Naive thymus-derived CD4-positive, alpha-beta T cell (primary cell): ENCODE data around the gene TMEM165. TPM values are rescaled to one million over a fixed set of nuclear protein-coding genes. Genes with fewer than 3 reads are reported as not detected.
A peak's percentile ranks its signal among the peaks of the same experiment; 100 is the strongest.

ENCODE experiments used
- ATAC-seq: fragments of 150-1000 bp; cut with Tn5 transposase; 2 replicates; pipeline ENCODE4 v1.10.0; 2021; ENCODE audit warnings: mild to moderate bottlenecking, moderate library complexity
- CTCF ChIA-PET: fragments of 350-600 bp; sonication (Branson Sonifier 250); formaldehyde crosslinking; loops from one replicate; lab custom pipeline; 2021; ENCODE audit warnings: antibody characterized with exemption; lab: Charles Lee
- POLR2A ChIA-PET: fragments of 350-600 bp; sonication (Branson Sonifier 250); formaldehyde crosslinking; loops from one replicate; lab custom pipeline; 2021; ENCODE audit warnings: antibody characterized with exemption, inconsistent platforms; lab: Charles Lee
- DNase-seq, 9 donors: peaks; one replicate each; pipeline versions ENCODE4 v3.0.0 to v3.0.0-alpha.2; 2020 to 2022; ENCODE audit warnings: mixed read lengths in 1 of 9
- H3K27ac ChIP-seq: one replicate; pipeline ENCODE4 v1.7.0; 2013; ENCODE audit warnings: mild to moderate bottlenecking, low read depth, low read length, moderate library complexity
- H3K27me3 ChIP-seq, 2 donors: one replicate each; pipeline ENCODE4 v1.7.0; 2013; ENCODE audit warnings: low read length in 2 of 2, mild to moderate bottlenecking in 2 of 2, moderate library complexity in 2 of 2; ENCODE audit not compliant: control insufficient read depth in 2 of 2, insufficient read depth in 2 of 2
- H3K36me3 ChIP-seq, 3 experiments: 1 replicate in 2 of 3; 2 replicates in 1 of 3; pipeline ENCODE4 v1.7.0; 2013; ENCODE audit warnings: low read length in 3 of 3, mild to moderate bottlenecking in 3 of 3, moderate library complexity in 1 of 3; ENCODE audit not compliant: insufficient read depth in 3 of 3, control insufficient read depth in 2 of 3
- H3K4me1 ChIP-seq, 2 donors: one replicate each; pipeline ENCODE4 v1.7.0; 2013; ENCODE audit warnings: low read length in 2 of 2, mild to moderate bottlenecking in 2 of 2, moderate library complexity in 1 of 2; ENCODE audit not compliant: control insufficient read depth in 2 of 2, insufficient read depth in 2 of 2
- H3K4me3 ChIP-seq: 2 replicates; pipeline ENCODE4 v1.7.0; 2013; ENCODE audit warnings: mild to moderate bottlenecking, low read length
- H3K9me3 ChIP-seq, 3 experiments: 1 replicate in 2 of 3; 2 replicates in 1 of 3; pipeline ENCODE4 v1.7.0; 2013; ENCODE audit warnings: low read length in 3 of 3; ENCODE audit not compliant: control insufficient read depth in 2 of 3
- H3K27ac Mint-ChIP-seq, 9 donors: one replicate each; pipeline ENCODE4 v1.8.0; 2020 to 2022; ENCODE audit warnings: mixed read lengths in 9 of 9, mild to moderate bottlenecking in 8 of 9, moderate library complexity in 5 of 9, inconsistent platforms in 2 of 9
- H3K27me3 Mint-ChIP-seq, 5 donors: one replicate each; pipeline ENCODE4 v1.8.0; 2021 to 2022; ENCODE audit warnings: mixed read lengths in 5 of 5, mild to moderate bottlenecking in 1 of 5
- H3K36me3 Mint-ChIP-seq, 5 donors: one replicate each; pipeline ENCODE4 v1.8.0; 2020 to 2022; ENCODE audit warnings: mixed read lengths in 5 of 5, mild to moderate bottlenecking in 3 of 5, inconsistent platforms in 1 of 5
- H3K4me1 Mint-ChIP-seq, 7 donors: one replicate each; pipeline ENCODE4 v1.8.0; 2020 to 2022; ENCODE audit warnings: mixed read lengths in 7 of 7, mild to moderate bottlenecking in 3 of 7, inconsistent platforms in 1 of 7
- H3K4me3 Mint-ChIP-seq, 10 donors: one replicate each; pipeline ENCODE4 v1.8.0; 2020 to 2022; ENCODE audit warnings: mild to moderate bottlenecking in 10 of 10, mixed read lengths in 10 of 10, moderate library complexity in 6 of 10, inconsistent platforms in 2 of 10
- H3K9me3 Mint-ChIP-seq, 11 donors: one replicate each; pipeline ENCODE4 v1.8.0; 2020 to 2022; ENCODE audit warnings: mixed read lengths in 11 of 11, mild to moderate bottlenecking in 4 of 11, inconsistent platforms in 1 of 11, moderate library complexity in 1 of 11
- intact Hi-C, 2 donors: fragments of 100-400 bp; cut with micrococcal nuclease; formaldehyde crosslinking; loops; one replicate each; pipeline ENCODE4 v1.15.1; 2023
- polyA plus RNA-seq, 2 donors: library from polyadenylated mRNA; unstranded; fragments of 300-500 nt; fragmentation: Illumina TruSeq; gene quantifications; one replicate each; pipeline ENCODE4 v1.2.3, GENCODE V29; 2021
- total RNA-seq, 6 experiments: library from RNA in 5 of 6; stranded (reverse) in 5 of 6; gene quantifications; 1 replicate in 5 of 6; 2 replicates in 1 of 6; pipeline ENCODE4 v1.2.3 and lab custom pipeline; 2021 to 2026

TMEM165 gene
- total and polyA plus RNA-seq, 7 experiments from 2014 or later: 22.9 to 80.9 (median 55.7) TPM

DNA sequence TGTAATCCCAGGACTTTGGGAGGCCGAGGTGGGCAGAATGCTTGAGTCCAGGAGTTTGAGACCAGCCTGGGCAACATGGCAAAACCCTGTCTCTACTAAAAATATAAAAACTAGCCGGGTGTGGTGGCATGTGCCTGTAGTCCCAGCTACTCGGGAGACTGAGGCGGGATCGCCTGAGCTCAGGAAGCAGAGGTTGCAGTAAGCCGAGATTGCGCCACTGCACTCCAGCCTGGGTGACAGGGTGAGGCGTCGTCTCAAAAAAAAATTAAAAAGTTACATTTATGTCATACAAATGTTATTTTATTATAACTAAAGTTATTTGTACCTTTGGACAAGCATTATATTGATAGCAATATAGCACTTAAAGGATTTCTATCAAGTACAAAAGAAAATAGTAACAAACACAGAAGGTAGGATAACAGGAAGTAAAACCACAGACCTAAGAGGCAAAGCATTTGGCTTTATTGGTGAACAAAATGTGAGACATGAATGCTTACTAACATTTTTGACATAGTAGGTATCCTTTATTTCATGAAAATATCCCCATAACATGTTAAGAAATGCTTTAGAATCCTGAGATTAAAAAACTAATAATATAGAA, 51.5 kb downstream of the TMEM165 start:
- intact Hi-C loops: loop anchor here in 1 of 2 donors (2.0 to 5.0 kb wide), 2 partner anchors 100 to 290 kb away; partner anchors contain the start of gene SRD5A3

GRCh38 chr4:55447831-55448230, 52.1 kb downstream of the TMEM165 start:
- Histone ChIP-seq H3K36me3 (peaks cover 0 to 13% (median 13%) of the 10 kb centered on the region in 3 experiments), H3K4me1 (no peaks in the 10 kb centered on the region), H3K9me3 (no peaks in the 10 kb centered on the region), H3K27ac (no peak overlapping the region), H3K4me3 (no peak overlapping the region), H3K27me3 (no peaks in the 10 kb centered on the region)
- H3K4me1 Mint-ChIP-seq: peaks cover 0 to 14% (median 10%) of the 10 kb centered on the region in 7 donors
- peak overlapping the region in 1 of 10 donors; percentile 9 for H3K4me3 Mint-ChIP-seq
- H3K9me3 Mint-ChIP-seq: no peaks in the 10 kb centered on the region
- DNase-seq (no peak), ATAC-seq (no peak)
- ChIA-PET POLR2A (interaction anchor here (1.3 to 1.9 kb wide), 2 partner anchors 12 to 98 kb away, joined by 3 to 4 read pairs; no protein-coding TSS in a partner anchor), CTCF (interaction anchor here (0.6 to 0.9 kb wide), 2 partner anchors 418 to 698 kb away, joined by 3 to 4 read pairs; no protein-coding TSS in a partner anchor)
- intact Hi-C loops: loop anchor here in 1 of 2 donors (2.0 to 5.0 kb wide), 2 partner anchors 101 to 289 kb away; partner anchors contain the start of gene SRD5A3
- H3K36me3 Mint-ChIP-seq: peaks cover 7 to 38% (median 31%) of the 10 kb centered on the region in 5 donors
- H3K27ac Mint-ChIP-seq: peak overlapping the region in 5 of 9 donors; percentile 27 to 66 (median 32)
- H3K27me3 Mint-ChIP-seq: no peaks in the 10 kb centered on the region

More for the DNA sequence above, 51.5 kb downstream of the TMEM165 start:
- H3K4me1 Mint-ChIP-seq: peaks cover 0 to 14% (median 11%) of the 10 kb centered on the region in 7 donors
- no peaks in the 10 kb centered on the region for H3K9me3 Mint-ChIP-seq
- POLR2A ChIA-PET: interaction anchor here (1.3 to 1.9 kb wide), 2 partner anchors 11 to 98 kb away, joined by 3 to 4 read pairs; no protein-coding TSS in a partner anchor
- peaks cover 0 to 13% (median 13%) of the 10 kb centered on the region in 3 experiments for H3K36me3 ChIP-seq
- no peak overlapping the region for H3K27ac Mint-ChIP-seq
- no peaks in the 10 kb centered on the region for H3K27me3 Mint-ChIP-seq
- peaks cover 6 to 41% (median 34%) of the 10 kb centered on the region in 5 donors for H3K36me3 Mint-ChIP-seq
- H3K27me3 ChIP-seq: no peaks in the 10 kb centered on the region
- no peak overlapping the region for H3K4me3 ChIP-seq
- ATAC-seq: no peak
- CTCF ChIA-PET: interaction anchor here (0.6 to 0.9 kb wide), 5 partner anchors 96 to 1389 kb away, joined by 3 to 4 read pairs (median 3); no protein-coding TSS in a partner anchor
- no peaks in the 10 kb centered on the region for H3K4me1 ChIP-seq
- H3K27ac ChIP-seq: no peak overlapping the region
- peak in 3 of 9 donors; percentile 7 to 11 (median 7) for DNase-seq
- H3K4me3 Mint-ChIP-seq: no peak overlapping the region
- no peaks in the 10 kb centered on the region for H3K9me3 ChIP-seq

GRCh38 chr4:55450566-55450965, 54.8 kb downstream of the TMEM165 start:
- H3K27ac ChIP-seq: no peak overlapping the region

GRCh38 chr4:55458164-55458563, 62.4 kb downstream of the TMEM165 start:
- no peak overlapping the region for H3K27ac ChIP-seq
- DNase-seq (no peak), ATAC-seq (no peak)
- Mint-ChIP-seq H3K36me3 (peaks cover 0 to 38% (median 10%) of the 10 kb centered on the region in 5 donors), H3K27ac (no peak overlapping the region), H3K4me3 (no peak overlapping the region), H3K9me3 (no peaks in the 10 kb centered on the region), H3K4me1 (peaks cover 0 to 1% (median 0%) of the 10 kb centered on the region in 7 donors), H3K27me3 (no peaks in the 10 kb centered on the region)
- no peaks in the 10 kb centered on the region for H3K4me1 ChIP-seq
- peaks cover 0 to 8% (median 0%) of the 10 kb centered on the region in 3 experiments for H3K36me3 ChIP-seq
- no peaks in the 10 kb centered on the region for H3K27me3 ChIP-seq
- H3K4me3 ChIP-seq: no peak overlapping the region
- intact Hi-C loops: no loop called here
- no peaks in the 10 kb centered on the region for H3K9me3 ChIP-seq
- ChIA-PET POLR2A (no interaction called here), CTCF (interaction anchor here (0.6 kb wide), 1 partner anchor 49 kb away, joined by 3 read pairs; no protein-coding TSS in a partner anchor)

More at GRCh38 chr4:55450566-55450965, 54.8 kb downstream of the TMEM165 start:
- H3K27me3 Mint-ChIP-seq: no peaks in the 10 kb centered on the region
- no peaks in the 10 kb centered on the region for H3K4me1 ChIP-seq
- H3K27ac Mint-ChIP-seq: no peak overlapping the region
- CTCF ChIA-PET: no interaction called here
- no peaks in the 10 kb centered on the region for H3K9me3 Mint-ChIP-seq
- peaks cover 0 to 17% (median 13%) of the 10 kb centered on the region in 3 experiments for H3K36me3 ChIP-seq
- peaks cover 7 to 38% (median 31%) of the 10 kb centered on the region in 5 donors for H3K36me3 Mint-ChIP-seq
- H3K4me3 Mint-ChIP-seq: no peak overlapping the region
- no peak overlapping the region for H3K4me3 ChIP-seq
- POLR2A ChIA-PET: interaction anchor here (0.7 kb wide), 1 partner anchor 94 kb away, joined by 4 read pairs; no protein-coding TSS in a partner anchor
- H3K4me1 Mint-ChIP-seq: peaks cover 0 to 14% (median 10%) of the 10 kb centered on the region in 7 donors
- intact Hi-C loops: no loop called here
- no peaks in the 10 kb centered on the region for H3K27me3 ChIP-seq
- no peak for ATAC-seq
- no peaks in the 10 kb centered on the region for H3K9me3 ChIP-seq
- DNase-seq: no peak

DNA sequence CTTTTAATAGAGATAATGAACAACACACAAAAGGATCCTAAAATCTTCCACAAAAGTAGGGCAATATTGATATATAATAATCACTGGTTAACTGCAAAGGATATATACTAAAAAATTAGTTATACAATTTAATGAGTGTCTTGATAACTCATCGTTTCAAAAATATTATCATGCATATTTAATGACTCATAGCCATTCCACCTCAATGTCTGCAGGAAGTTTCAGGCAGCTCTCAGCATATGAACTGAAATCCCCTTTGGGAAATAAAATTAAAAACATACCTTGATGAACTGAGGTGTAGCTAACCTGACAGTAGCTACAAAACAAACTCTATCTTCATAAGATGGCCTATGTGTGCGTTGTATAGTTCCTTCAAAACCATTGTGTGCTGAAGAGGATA, 62.9 kb downstream of the TMEM165 start:
- Histone ChIP-seq H3K27ac (no peak overlapping the region), H3K27me3 (no peaks in the 10 kb centered on the region), H3K36me3 (peaks cover 0 to 8% (median 0%) of the 10 kb centered on the region in 3 experiments), H3K9me3 (no peaks in the 10 kb centered on the region), H3K4me1 (no peaks in the 10 kb centered on the region), H3K4me3 (no peak overlapping the region)
- ATAC-seq (no peak), DNase-seq (no peak)
- H3K4me1 Mint-ChIP-seq: peaks cover 0 to 1% (median 0%) of the 10 kb centered on the region in 7 donors
- peaks cover 0 to 38% (median 10%) of the 10 kb centered on the region in 5 donors for H3K36me3 Mint-ChIP-seq
- ChIA-PET POLR2A (no interaction called here), CTCF (interaction anchor here (0.6 kb wide), 1 partner anchor 50 kb away, joined by 3 read pairs; no protein-coding TSS in a partner anchor)
- no peak overlapping the region for H3K4me3 Mint-ChIP-seq
- no peak overlapping the region for H3K27ac Mint-ChIP-seq
- no peaks in the 10 kb centered on the region for H3K9me3 Mint-ChIP-seq
- intact Hi-C loops: no loop called here
- H3K27me3 Mint-ChIP-seq: no peaks in the 10 kb centered on the region

DNA sequence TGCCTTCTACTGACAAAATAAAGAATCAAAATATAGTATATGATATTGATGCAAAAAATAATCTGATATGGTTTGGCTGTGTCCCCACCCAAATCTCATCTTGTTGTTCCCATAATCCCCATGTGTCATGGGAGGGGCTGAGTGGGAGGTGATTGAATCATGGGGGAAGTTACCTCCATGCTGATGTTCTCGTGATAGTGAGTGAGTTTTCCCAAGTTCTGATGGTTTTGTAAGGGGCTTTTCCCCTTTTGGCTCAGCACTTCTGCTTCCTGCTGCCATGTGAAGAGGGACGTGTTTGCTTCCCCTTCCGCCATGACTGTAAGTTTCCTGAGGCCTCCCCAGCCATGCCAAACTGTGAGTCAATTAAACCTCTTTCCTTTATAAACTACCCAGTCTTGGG, 70.2 kb downstream of the TMEM165 start:
- H3K36me3 Mint-ChIP-seq: peaks cover 4 to 53% (median 19%) of the 10 kb centered on the region in 5 donors

More for the DNA sequence above, 70.2 kb downstream of the TMEM165 start:
- Histone ChIP-seq H3K9me3 (no peaks in the 10 kb centered on the region), H3K27ac (no peak overlapping the region), H3K4me1 (no peaks in the 10 kb centered on the region), H3K4me3 (no peak overlapping the region), H3K27me3 (no peaks in the 10 kb centered on the region), H3K36me3 (peaks cover 0 to 20% (median 0%) of the 10 kb centered on the region in 3 experiments)
- ChIA-PET CTCF (no interaction called here), POLR2A (no interaction called here)
- ATAC-seq (no peak), DNase-seq (no peak)
- Mint-ChIP-seq H3K27me3 (no peaks in the 10 kb centered on the region), H3K9me3 (peaks cover 0 to 7% (median 0%) of the 10 kb centered on the region in 11 donors), H3K27ac (peak overlapping the region in 1 of 9 donors; percentile 51), H3K4me1 (no peaks in the 10 kb centered on the region), H3K4me3 (no peak overlapping the region)
- intact Hi-C loops: no loop called here
